ENCODE measurements around the gene AMACR.

DNA sequence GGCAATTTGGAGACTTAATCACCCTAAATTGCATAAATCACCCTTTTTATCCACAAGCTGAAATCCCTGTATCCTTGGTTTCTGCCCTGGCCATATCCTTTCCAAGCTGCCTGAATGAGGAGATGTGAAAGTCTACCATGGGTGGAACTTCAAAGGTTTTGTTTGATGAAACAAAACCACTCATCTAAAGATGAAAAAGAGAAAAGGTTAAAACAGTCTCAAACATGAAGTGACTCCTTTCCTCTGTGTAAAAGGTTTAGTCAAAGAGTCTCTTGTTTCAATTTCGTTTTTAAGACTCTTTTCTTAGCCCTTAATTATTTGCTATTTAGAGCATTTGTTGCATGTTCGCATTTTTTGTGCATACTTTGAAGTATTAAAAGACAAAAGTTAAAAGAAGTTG lies 34.6 kb downstream of the AMACR start:
- TF ChIP-seq TAF1 (IDR thresholded peaks at IDR 0.05; ENCODE audit: low read depth, low read length): no peak
- no peak for TF ChIP-seq POLR2AphosphoS5 (IDR thresholded peaks at IDR 0.05; ENCODE audit: low read depth, low read length)

All from GM12891 (cell line).